Epithelial cell of esophagus (primary cell): ENCODE results near the gene COL20A1.

Experiments used
- DNase-seq: peaks from one replicate; pipeline ENCODE4 v3.0.0; 2010; ENCODE audit warnings: low read depth
- H3K4me3 ChIP-seq: 2 replicates; pipeline ENCODE4 v1.5.1; 2011; ENCODE audit warnings: mild to moderate bottlenecking, low read length, control low read depth
- CTCF ChIP-seq: IDR thresholded peaks from 2 replicates; pipeline ENCODE4 v1.5.1; 2011; ENCODE audit warnings: low read depth, mild to moderate bottlenecking, low read length, control low read depth, inconsistent platforms; ENCODE audit not compliant: insufficient read depth; ENCODE audit errors: missing control alignments

COL20A1 gene

GRCh38 chr20:63295846-63296245 lies 2.9 kb downstream of the COL20A1 start:
- TF ChIP-seq CTCF: no peak
- H3K4me3 ChIP-seq: no peak overlapping the region
- DNase-seq: no peak

GRCh38 chr20:63296531-63297299 lies 3.7 kb downstream of the COL20A1 start:
- no peak for TF ChIP-seq CTCF
- H3K4me3 ChIP-seq: no peak overlapping the region
- DNase-seq: no peak

GRCh38 chr20:63297371-63297781 lies 4.4 kb downstream of the COL20A1 start:
- DNase-seq: no peak
- H3K4me3 ChIP-seq: no peak overlapping the region
- no peak for TF ChIP-seq CTCF

- no peak for TF ChIP-seq CTCF
- DNase-seq: no peak
- no peak overlapping the region for H3K4me3 ChIP-seq
These were observed 5.0 kb downstream of the COL20A1 start for GRCh38 chr20:63297796-63298572.

GRCh38 chr20:63298731-63299312 lies 5.8 kb downstream of the COL20A1 start:
- DNase-seq: no peak
- no peak for TF ChIP-seq CTCF
- H3K4me3 ChIP-seq: no peak overlapping the region

- TF ChIP-seq CTCF: no peak
- H3K4me3 ChIP-seq: no peak overlapping the region
- no peak for DNase-seq
These were observed 8.7 kb downstream of the COL20A1 start for GRCh38 chr20:63301671-63302070.
